GM12873 (cell line): Measurements from ENCODE around the gene DCXR.

Experiments
- CTCF ChIP-seq: IDR thresholded peaks from 2 replicates; pipeline ENCODE4 v1.5.1; 2012; ENCODE audit warnings: low read depth, mild to moderate bottlenecking, moderate library complexity, low read length, control low read depth; ENCODE audit not compliant: insufficient read depth; ENCODE audit errors: missing control alignments

The DCXR gene

GRCh38 chr17:82001571-82002056 lies 35.9 kb downstream of the DCXR start:
- no peak for TF ChIP-seq CTCF

GRCh38 chr17:82000803-82001570 lies 36.5 kb downstream of the DCXR start:
- TF ChIP-seq CTCF: no peak

- no peak for TF ChIP-seq CTCF
Measured at GRCh38 chr17:81999976-82000802, 37.3 kb downstream of the DCXR start.

- no peak for TF ChIP-seq CTCF
Measured at GRCh38 chr17:81999587-81999975, 37.9 kb downstream of the DCXR start.

GRCh38 chr17:81998691-81999438 lies 38.6 kb downstream of the DCXR start:
- no peak for TF ChIP-seq CTCF

GRCh38 chr17:81998212-81998611 lies 39.3 kb downstream of the DCXR start:
- no peak for TF ChIP-seq CTCF
